A172 (cell line): ENCODE measurements around the gene ADNP. TPM values are rescaled to one million over a fixed set of nuclear protein-coding genes. Genes with fewer than 3 reads are reported as not detected.
A peak's percentile ranks its signal among the peaks of the same experiment; 100 is the strongest.

Source experiments
- DNase-seq: peaks from one replicate; pipeline ENCODE4 v3.0.0-alpha.2; 2015; ENCODE audit warnings: low spot score
- total RNA-seq: library from RNA; depleted of rRNA; stranded (reverse); fragments of >200 nt; shearing (Covaris generic); gene quantifications from 2 replicates; pipeline ENCODE4 v1.2.3, GENCODE V29; 2014

ADNP gene
- total RNA-seq, 1 experiment from 2014 or later = 23.2 TPM

GRCh38 chr20:50932691-50933280, 1.5 kb upstream of the ADNP start:
- no peak for DNase-seq

DNA sequence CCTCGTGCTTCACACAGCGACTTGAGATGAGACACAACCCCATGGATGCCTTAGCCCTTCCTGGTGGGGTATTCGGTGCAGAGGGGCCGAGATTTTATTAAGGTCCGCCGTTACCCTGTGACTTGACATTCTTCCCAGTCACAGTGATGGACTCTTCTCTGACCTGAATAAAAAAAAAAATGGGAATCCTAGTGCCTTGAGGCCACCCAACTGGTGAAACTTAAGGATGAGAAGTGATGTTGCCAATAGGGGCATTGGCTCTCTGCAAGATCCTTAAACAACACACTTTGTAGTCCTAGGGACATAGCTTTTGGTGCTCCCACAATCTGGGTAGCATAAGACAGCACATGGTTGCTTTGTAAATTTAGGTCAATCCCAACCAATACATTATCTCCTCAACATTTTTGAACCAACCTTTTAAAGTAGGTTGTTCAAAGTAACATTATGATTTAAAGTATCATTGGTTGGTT, 814 bp upstream of the ADNP start:
- no peak for DNase-seq

DNA sequence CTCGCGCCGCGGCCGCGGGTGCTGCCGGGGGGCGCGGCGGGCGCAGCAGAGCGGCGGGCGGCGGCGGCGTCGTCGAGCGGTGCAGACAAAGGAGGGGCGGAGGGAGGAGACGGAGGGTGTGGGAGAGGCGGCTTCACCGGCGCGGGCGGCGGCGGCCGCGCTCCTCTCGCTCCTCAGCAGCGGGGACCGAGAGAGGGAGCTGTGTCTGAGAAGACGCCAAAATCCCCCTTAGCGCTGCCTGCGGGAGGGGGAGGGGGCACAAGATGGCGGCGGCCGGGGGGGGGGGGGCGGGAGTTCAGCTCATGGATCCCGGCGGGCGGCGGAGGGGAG, 296 bp downstream of the ADNP start:
- DNase-seq = no peak

DNA sequence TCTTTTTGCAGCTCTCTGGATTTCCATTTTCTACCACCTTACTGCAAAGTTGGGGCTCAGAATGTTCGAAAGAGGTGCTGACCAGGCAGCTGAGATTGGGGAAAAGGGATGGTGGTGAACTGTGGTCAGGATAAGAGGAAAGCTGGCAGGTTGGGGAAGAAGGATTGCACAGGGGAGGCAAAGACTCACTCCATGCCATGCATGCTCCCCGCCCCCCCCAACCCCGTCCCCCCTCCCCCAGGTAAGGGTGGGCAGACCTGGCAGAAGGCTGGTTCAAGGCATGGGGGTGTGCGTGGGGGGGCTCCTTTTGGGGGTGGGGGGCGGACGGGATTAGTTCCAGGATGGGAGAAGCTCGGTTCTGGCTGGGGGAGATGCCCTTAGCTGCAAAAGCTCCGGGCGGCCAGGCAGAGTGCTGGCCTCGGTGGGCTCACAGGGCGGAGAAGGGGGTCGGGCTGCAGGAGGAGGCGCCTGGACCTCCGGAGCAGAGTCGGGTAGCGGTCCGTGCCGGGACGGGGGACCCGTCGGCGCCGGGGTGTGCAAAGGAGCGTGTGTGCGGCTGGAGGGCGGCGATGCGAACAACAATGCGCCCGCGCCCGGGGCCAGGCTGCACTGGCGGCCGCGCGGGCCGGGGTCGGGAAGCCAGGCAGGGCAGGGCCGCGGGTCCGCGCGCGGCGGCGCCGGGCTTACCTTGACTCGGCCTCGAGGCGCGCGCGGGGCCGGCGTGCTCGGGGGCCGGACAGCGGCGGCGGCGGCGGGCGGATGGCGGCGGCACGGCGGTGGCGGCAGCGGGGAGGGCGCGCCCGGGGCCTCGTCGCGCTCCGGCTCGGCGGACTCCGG, 880 bp downstream of the ADNP start:
- DNase-seq = peak; percentile 16

- peak; percentile 96 for DNase-seq
Measured at GRCh38 chr20:50929299-50930138, 1.7 kb downstream of the ADNP start.

GRCh38 chr20:50928469-50928868, 2.8 kb downstream of the ADNP start:
- no peak for DNase-seq

GRCh38 chr20:50926530-50926929, 4.7 kb downstream of the ADNP start:
- no peak for DNase-seq

GRCh38 chr20:50924261-50924920, 6.8 kb downstream of the ADNP start:
- DNase-seq = no peak

DNA sequence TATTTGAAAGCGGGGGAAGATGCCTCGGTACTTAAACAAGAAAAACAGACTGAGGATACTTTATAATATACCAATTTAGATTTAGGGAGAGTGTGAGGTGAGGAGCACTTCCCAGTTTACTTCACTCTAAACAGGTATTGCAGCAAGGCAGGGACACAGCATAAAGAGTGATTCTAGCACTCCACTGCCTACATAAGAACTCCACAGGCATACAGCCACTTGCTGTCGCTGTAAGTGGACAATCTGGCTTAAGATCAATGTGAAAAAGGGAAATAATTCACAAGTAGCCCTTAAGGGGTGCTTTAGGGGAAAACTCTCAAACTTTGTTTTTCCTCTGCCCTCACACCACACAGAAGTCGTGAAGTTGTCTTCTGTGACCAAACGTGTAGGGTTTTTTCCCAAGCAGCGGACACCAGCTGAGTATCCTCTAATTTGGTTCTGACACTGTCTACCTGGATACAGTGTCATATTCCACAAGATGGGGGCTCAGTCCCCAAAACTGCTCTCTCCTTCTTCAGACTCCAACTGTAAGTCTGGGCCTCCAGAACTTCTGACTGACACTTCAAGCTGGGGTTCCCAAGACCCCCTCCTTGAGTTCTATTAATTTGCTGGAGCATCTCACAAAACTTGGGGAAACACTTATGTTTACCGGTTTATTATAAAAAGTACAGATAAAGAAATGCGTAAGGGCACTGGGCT, 9.3 kb downstream of the ADNP start:
- DNase-seq = no peak

DNA sequence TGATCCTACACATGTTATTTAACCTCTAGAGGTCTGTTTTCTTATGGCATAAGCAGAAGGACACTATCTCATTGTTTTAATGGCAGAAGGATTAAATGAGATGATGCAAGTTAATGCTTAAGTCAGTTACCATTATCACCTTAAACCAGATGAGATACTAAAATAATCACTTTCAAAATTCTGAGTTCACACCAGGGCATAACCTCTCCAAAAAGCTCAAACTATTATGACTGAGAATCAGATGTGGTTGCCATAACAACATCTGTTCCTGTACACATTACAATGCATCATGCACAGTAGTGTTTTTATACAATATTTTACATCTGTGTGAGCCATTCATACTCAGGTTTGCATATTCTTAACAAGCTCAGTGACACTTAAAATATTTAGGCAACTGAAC, 10.2 kb downstream of the ADNP start:
- no peak for DNase-seq

- peak; percentile 32 for DNase-seq
Measured at GRCh38 chr20:50919567-50919966, 11.7 kb downstream of the ADNP start.

- DNase-seq = no peak
Measured at GRCh38 chr20:50918403-50918802, 12.8 kb downstream of the ADNP start.

DNA sequence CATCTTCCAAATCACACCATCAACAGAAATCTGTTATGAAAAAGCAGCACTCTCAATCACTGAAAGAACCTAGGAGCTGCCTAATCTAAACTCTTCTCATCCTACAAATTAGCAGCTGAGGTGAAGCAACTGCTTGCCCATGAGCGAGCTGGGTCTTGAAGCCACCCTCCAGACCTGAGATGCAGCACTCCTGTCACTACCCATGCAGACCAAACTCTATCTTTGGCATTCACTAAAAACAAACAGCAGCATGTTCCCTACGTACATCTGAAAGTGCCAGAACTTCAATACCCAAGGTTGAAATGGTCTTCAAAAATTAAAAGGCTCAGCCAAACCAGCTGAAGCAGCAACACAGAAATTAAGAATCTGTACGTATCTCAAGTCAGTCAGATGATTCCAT, 14.3 kb downstream of the ADNP start:
- DNase-seq = no peak

DNA sequence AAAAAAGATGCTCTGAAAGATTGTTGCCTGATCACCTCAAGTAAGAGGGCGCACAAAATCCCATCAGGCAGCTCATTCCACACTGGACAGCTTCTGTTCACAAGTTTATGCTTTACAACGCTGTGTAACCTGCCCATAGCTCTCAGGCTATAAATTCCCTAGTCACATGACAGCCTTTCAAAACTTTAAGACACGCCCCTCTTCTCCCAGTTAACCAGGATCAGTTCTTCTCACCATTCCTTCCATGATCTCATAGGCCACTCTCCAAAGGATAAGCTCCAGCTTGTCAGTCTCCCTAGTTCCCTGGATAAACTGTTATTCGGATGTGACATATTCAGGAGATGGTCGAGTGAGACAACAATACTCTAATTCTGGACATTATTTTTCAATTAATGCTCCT, 15.0 kb downstream of the ADNP start:
- peak; percentile 59 for DNase-seq

DNA sequence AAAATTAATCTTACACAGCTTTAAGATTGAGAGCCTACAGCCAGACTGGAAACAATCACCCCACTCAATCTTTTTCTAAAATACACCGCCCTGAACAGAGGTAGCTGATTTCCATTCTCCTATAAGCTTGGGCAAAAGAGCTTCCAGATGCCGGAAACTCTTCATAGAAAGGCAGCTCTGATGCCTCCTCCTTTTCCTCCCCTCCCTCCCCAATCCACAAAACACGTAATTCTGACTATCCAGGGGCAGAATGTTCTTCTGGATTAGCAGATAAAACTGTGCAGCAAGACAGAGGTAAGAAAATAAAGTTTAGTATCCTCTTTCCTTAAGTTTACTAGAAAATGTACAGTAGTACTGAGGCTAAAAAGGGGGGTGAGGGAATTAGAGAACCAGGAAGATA, 15.8 kb downstream of the ADNP start:
- DNase-seq = no peak

DNA sequence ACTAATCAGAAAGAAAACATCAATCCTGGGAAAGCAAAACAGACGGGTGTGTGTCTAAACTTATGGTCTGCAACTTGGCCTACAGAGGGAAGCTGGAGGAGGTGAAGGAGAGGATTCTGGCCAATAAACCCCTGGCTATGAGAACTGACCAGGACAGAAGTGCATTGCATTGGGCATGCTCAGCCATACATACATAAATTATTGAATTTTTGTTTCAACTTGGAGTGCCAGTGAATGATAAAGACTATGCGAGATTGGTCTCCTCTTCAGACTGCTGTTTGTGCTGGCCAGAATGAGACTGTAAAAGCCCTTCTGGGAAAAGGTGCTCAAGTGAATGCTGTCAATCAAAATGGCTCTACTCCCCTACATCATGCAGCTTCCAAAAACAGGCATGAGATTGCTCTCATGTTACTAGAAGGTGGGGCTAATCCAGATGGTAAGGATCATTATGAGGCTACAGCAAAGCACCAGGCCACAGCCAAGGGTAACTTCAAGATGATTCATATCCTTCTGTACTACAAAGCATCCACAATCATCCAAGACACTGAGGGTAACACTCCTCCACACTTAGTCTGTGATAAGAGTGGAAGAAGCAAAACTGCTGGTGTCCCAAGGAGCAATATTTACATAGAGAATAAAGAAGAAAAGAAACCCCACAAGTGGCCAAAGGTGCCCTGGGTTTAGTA, 17.4 kb downstream of the ADNP start:
- peak; percentile 65 for DNase-seq

- no peak for DNase-seq
Measured at GRCh38 chr20:50911716-50912115, 19.5 kb downstream of the ADNP start.

DNA sequence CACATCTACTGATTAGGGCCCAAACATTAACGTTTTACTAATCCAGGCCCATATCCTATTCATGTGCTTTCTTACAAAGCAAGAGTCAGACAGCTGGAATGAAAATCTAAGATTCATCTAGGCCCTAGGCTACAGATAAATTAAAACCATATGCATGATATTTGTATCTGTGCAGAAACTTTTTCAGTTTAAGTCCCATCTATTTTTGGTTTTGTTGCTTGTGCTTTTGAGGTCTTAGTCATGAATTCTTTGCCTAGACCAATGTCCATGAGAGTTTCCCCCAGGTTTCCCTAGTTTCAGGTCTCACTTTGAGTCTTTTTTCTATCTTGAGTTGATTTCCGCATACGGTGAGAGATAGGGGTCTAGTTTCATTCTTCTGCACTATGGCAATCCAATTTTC, 20.2 kb downstream of the ADNP start:
- DNase-seq = no peak

- no peak for DNase-seq
Measured at GRCh38 chr20:50909413-50909812, 21.8 kb downstream of the ADNP start.

- no peak for DNase-seq
Measured at GRCh38 chr20:50904067-50904570, 27.1 kb downstream of the ADNP start.
